DOHH2 (cell line): ENCODE results near the gene OSBPL9.
A peak's percentile ranks its signal among the peaks of the same experiment; 100 is the strongest.

Experiments
- H3F3A ChIP-seq: fragments of 200-600 bp; sonication (generic), shearing (Covaris generic); 2 replicates; pipeline ENCODE4 v1.6.0; 2016; ENCODE audit warnings: antibody characterized with exemption, mild to moderate bottlenecking; ENCODE audit not compliant: control insufficient read depth, insufficient read depth
- H3K27ac ChIP-seq: fragments of 200-600 bp; sonication (generic); 2 replicates; pipeline ENCODE4 v1.5.1; 2014; ENCODE audit warnings: low read depth, mild to moderate bottlenecking, low read length, moderate library complexity
- H3K27me3 ChIP-seq: fragments of 200-600 bp; sonication (generic); 2 replicates; pipeline ENCODE4 v1.6.1; 2014; ENCODE audit warnings: mild to moderate bottlenecking, low read length, mixed read lengths; ENCODE audit not compliant: control insufficient read depth
- H3K36me3 ChIP-seq: fragments of 200-600 bp; sonication (generic); 2 replicates; pipeline ENCODE4 v1.6.1; 2014; ENCODE audit warnings: mild to moderate bottlenecking, low read length, moderate library complexity, mixed read lengths; ENCODE audit not compliant: control insufficient read depth
- H3K4me1 ChIP-seq: fragments of 200-600 bp; sonication (generic); 2 replicates; pipeline ENCODE4 v1.6.1; 2014; ENCODE audit warnings: mild to moderate bottlenecking, low read length, mixed read lengths; ENCODE audit not compliant: control insufficient read depth
- H3K4me2 ChIP-seq: fragments of 200-600 bp; sonication (generic); 2 replicates; pipeline ENCODE4 v1.6.0; 2014; ENCODE audit warnings: mild to moderate bottlenecking, low read length, moderate library complexity
- H3K4me3 ChIP-seq: fragments of 200-600 bp; sonication (generic); 2 replicates; pipeline ENCODE4 v1.5.1; 2014; ENCODE audit warnings: mild to moderate bottlenecking, low read length, mixed read lengths
- H3K79me2 ChIP-seq: fragments of 200-600 bp; sonication (generic); 2 replicates; pipeline ENCODE4 v1.6.1; 2014; ENCODE audit warnings: mild to moderate bottlenecking, low read length, mixed read lengths; ENCODE audit not compliant: control insufficient read depth
- H3K9me2 ChIP-seq: fragments of 200-600 bp; sonication (generic); replicated peaks from 2 replicates; pipeline ENCODE4 v1.6.1; 2014; ENCODE audit warnings: mild to moderate bottlenecking, low read length, mixed read lengths; ENCODE audit not compliant: control insufficient read depth
- H3K9me3 ChIP-seq: fragments of 200-600 bp; sonication (generic); 2 replicates; pipeline ENCODE4 v1.6.1; 2014; ENCODE audit warnings: antibody characterized with exemption, low read length, mixed read lengths; ENCODE audit not compliant: control insufficient read depth, insufficient read depth
- H4K20me1 ChIP-seq: fragments of 200-600 bp; sonication (generic); 2 replicates; pipeline ENCODE4 v1.6.0; 2014; ENCODE audit warnings: low read depth, mild to moderate bottlenecking, antibody characterized with exemption, low read length, moderate library complexity; ENCODE audit not compliant: control insufficient read depth, insufficient read depth
- CTCF ChIP-seq: fragments of 200-600 bp; sonication (generic); IDR thresholded peaks from one replicate; pipeline ENCODE4 v1.5.1; 2014; ENCODE audit warnings: antibody characterized with exemption, mild to moderate bottlenecking, low read depth, low read length; ENCODE audit not compliant: poor library complexity, severe bottlenecking
- EZH2phosphoT487 ChIP-seq: fragments of 200-600 bp; sonication (generic); IDR thresholded peaks from 2 replicates; pipeline ENCODE4 v1.6.1; 2017; ENCODE audit warnings: borderline replicate concordance, mild to moderate bottlenecking, antibody characterized with exemption, low read length, moderate library complexity, mixed read lengths

Gene OSBPL9

GRCh38 chr1:51728611-51729155, 111.8 kb downstream of the OSBPL9 start:
- H3K4me3 ChIP-seq, result peak overlapping the region; percentile 79
- TF ChIP-seq EZH2phosphoT487 (no peak), CTCF (no peak)
- H3K27ac ChIP-seq, result peak overlapping the region; percentile 65
- H4K20me1 ChIP-seq, result peaks cover 12% of the 10 kb centered on the region
- no peaks in the 10 kb centered on the region for H3K9me2 ChIP-seq
- H3K36me3 ChIP-seq, result peaks cover 11% of the 10 kb centered on the region
- peaks cover 50% of the 10 kb centered on the region for H3K4me1 ChIP-seq
- no peaks in the 10 kb centered on the region for H3K9me3 ChIP-seq
- no peaks in the 10 kb centered on the region for H3F3A ChIP-seq
- H3K79me2 ChIP-seq, result peaks cover 48% of the 10 kb centered on the region
- peak overlapping the region; percentile 77 for H3K4me2 ChIP-seq
- H3K27me3 ChIP-seq, result no peaks in the 10 kb centered on the region

DNA sequence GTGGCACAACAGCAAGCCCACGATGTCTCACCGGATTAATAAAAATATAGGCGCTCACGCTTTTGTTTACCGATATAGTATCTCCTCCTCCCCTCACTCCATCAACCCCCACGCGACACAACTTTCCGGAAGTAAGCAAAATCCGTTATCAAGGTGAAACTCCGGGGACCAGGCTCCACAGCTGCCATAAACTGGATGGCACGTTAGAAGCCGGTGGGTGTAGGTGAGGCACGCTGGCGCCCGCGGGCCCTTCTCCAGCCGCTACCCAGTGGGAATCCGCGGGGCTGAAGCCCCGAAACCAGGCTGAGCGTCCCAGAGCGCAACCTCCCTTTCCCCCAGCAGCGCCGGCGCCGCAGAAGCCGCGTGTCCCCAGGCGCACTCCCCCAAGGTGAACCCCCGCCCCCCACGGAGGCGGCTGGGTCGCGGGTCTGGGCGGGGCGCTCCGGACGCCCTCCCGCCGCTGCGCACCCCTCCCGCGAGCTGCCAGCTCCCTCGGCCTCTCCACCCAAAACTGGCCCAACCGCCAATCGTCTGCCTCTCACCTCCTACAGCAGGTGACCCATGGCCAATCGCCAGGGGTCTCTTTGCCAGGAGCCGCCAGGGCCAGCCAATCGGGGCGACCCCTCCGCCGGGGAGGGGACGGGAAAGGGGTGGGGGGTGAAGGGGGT, 112.4 kb downstream of the OSBPL9 start:
- TF ChIP-seq EZH2phosphoT487, result no peak
- no peak for TF ChIP-seq CTCF
- H3K27ac ChIP-seq, result peak overlapping the region; percentile 65
- H3K79me2 ChIP-seq, result peaks cover 54% of the 10 kb centered on the region
- peak overlapping the region; percentile 79 for H3K4me3 ChIP-seq
- H3K27me3 ChIP-seq, result no peaks in the 10 kb centered on the region
- H3K9me3 ChIP-seq, result no peaks in the 10 kb centered on the region
- no peaks in the 10 kb centered on the region for H3F3A ChIP-seq
- H3K9me2 ChIP-seq, result no peaks in the 10 kb centered on the region
- peaks cover 11% of the 10 kb centered on the region for H3K36me3 ChIP-seq
- H3K4me1 ChIP-seq, result peaks cover 50% of the 10 kb centered on the region
- peaks cover 12% of the 10 kb centered on the region for H4K20me1 ChIP-seq
- H3K4me2 ChIP-seq, result peak overlapping the region; percentile 77

GRCh38 chr1:51729824-51730301, 113.0 kb downstream of the OSBPL9 start:
- TF ChIP-seq CTCF (no peak), EZH2phosphoT487 (no peak)
- Histone ChIP-seq H3K9me2 (no peaks in the 10 kb centered on the region), H3K36me3 (peaks cover 11% of the 10 kb centered on the region), H3K4me3 (peak overlapping the region; percentile 79), H3K79me2 (peaks cover 60% of the 10 kb centered on the region), H3K27me3 (no peaks in the 10 kb centered on the region), H3K4me2 (peak overlapping the region; percentile 76), H3F3A (no peaks in the 10 kb centered on the region), H3K27ac (peak overlapping the region; percentile 63), H4K20me1 (peaks cover 12% of the 10 kb centered on the region), H3K4me1 (peaks cover 52% of the 10 kb centered on the region), H3K9me3 (no peaks in the 10 kb centered on the region)
